Measurements from ENCODE around the gene AMOT.

Gene AMOT

GRCh38 chrX:112839856-112840255, 775 bp downstream of the AMOT start:
- no peak for DNase-seq

- no peak for DNase-seq
Observed at GRCh38 chrX:112837531-112837930, 3.1 kb downstream of the AMOT start.

- no peak for DNase-seq
Observed at GRCh38 chrX:112835019-112835418, 5.6 kb downstream of the AMOT start.

- peak; percentile 24 for DNase-seq
Observed at GRCh38 chrX:112834031-112834845, 6.4 kb downstream of the AMOT start.

GRCh38 chrX:112832481-112833095, 8.0 kb downstream of the AMOT start:
- DNase-seq: no peak

- DNase-seq: no peak
Observed at GRCh38 chrX:112830540-112830939, 10.1 kb downstream of the AMOT start.

- DNase-seq: no peak
Observed at GRCh38 chrX:112827292-112827903, 13.2 kb downstream of the AMOT start.

- no peak for DNase-seq
Observed at GRCh38 chrX:112826023-112826422, 14.6 kb downstream of the AMOT start.

GRCh38 chrX:112822892-112823291, 17.7 kb downstream of the AMOT start:
- DNase-seq: no peak

- DNase-seq: no peak
Observed at GRCh38 chrX:112820364-112821268, 20.0 kb downstream of the AMOT start.

GRCh38 chrX:112819813-112820212, 20.8 kb downstream of the AMOT start:
- no peak for DNase-seq

- no peak for DNase-seq
Observed at GRCh38 chrX:112819008-112819640, 21.5 kb downstream of the AMOT start.

- DNase-seq: no peak
Observed at GRCh38 chrX:112818114-112819007, 22.3 kb downstream of the AMOT start.

GRCh38 chrX:112816908-112817307, 23.7 kb downstream of the AMOT start:
- no peak for DNase-seq

- no peak for DNase-seq
Observed at GRCh38 chrX:112814496-112814895, 26.1 kb downstream of the AMOT start.

GRCh38 chrX:112812741-112813140, 27.9 kb downstream of the AMOT start:
- no peak for DNase-seq

GRCh38 chrX:112808651-112809195, 31.9 kb downstream of the AMOT start:
- no peak for DNase-seq

GRCh38 chrX:112808007-112808406, 32.6 kb downstream of the AMOT start:
- DNase-seq: no peak

- no peak for DNase-seq
Observed at GRCh38 chrX:112803060-112803459, 37.6 kb downstream of the AMOT start.

- DNase-seq: no peak
Observed at GRCh38 chrX:112802541-112802940, 38.1 kb downstream of the AMOT start.
